Measurements from ENCODE around the gene EFHB.
"Not testable (repeated sequence)": the region's sequence is repeated elsewhere in the genome, so short reads cannot be mapped to it uniquely, and the experiment has no call there.

EFHB gene

GRCh38 chr3:19866751-19867347, 67.2 kb downstream of the EFHB start:
- peak; percentile 85 for TF ChIP-seq CTCF (conservative IDR thresholded peaks at IDR 0.05; ENCODE audit: low read length)
- H3K4me3 ChIP-seq (ENCODE audit: low read length) = no peak overlapping the region
- peak; percentile 63 for DNase-seq (ENCODE audit: low read depth)

GRCh38 chr3:19855318-19855717, 78.7 kb downstream of the EFHB start:
- H3K4me3 ChIP-seq (ENCODE audit: low read length); DNase-seq (ENCODE audit: low read depth): not testable (repeated sequence)

DNA sequence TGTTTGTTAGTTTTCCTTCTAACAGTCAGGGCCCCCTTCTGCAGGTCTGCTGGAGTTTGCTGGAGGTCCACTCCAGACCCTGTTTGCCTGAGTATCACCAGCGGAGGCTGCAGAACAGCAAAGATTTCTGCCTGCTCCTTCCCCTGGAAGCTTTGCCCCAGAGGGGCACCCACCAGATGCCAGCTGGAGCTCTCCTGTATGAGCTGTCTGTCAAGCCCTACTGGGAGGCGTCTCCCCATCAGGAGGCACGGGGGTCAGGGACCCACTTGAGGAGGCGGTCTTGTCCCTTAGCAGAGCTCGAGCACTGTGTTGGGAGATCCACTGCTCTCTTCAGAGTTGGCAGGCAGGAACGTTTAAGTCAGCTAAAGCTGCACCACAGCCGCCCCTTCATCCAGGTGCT, 87.4 kb downstream of the EFHB start:
- H3K4me3 ChIP-seq (ENCODE audit: low read length); DNase-seq (ENCODE audit: low read depth): not testable (repeated sequence)

Data from AG10803 (cell line).